ENCODE results near the gene SGTA.

Gene SGTA

GRCh38 chr19:2809387-2810140 lies 26.5 kb upstream of the SGTA start:
- DNase-seq (ENCODE audit: low read depth in 2 of 2): no peak

GRCh38 chr19:2808129-2808941 lies 25.3 kb upstream of the SGTA start:
- DNase-seq (ENCODE audit: low read depth in 2 of 2): no peak

- no peak for DNase-seq (ENCODE audit: low read depth in 2 of 2)
Observed at GRCh38 chr19:2807379-2808128, 24.5 kb upstream of the SGTA start.

- DNase-seq (ENCODE audit: low read depth in 2 of 2): no peak
Observed at GRCh38 chr19:2806736-2807378, 23.8 kb upstream of the SGTA start.

GRCh38 chr19:2805991-2806649 lies 23.0 kb upstream of the SGTA start:
- no peak for DNase-seq (ENCODE audit: low read depth in 2 of 2)

GRCh38 chr19:2805261-2805900 lies 22.3 kb upstream of the SGTA start:
- no peak for DNase-seq (ENCODE audit: low read depth in 2 of 2)

GRCh38 chr19:2804156-2805004 lies 21.3 kb upstream of the SGTA start:
- DNase-seq (ENCODE audit: low read depth in 2 of 2): no peak

- DNase-seq (ENCODE audit: low read depth in 2 of 2): no peak
Observed at GRCh38 chr19:2803486-2804155, 20.5 kb upstream of the SGTA start.

- DNase-seq (ENCODE audit: low read depth in 2 of 2): no peak
Observed at GRCh38 chr19:2802826-2803225, 19.8 kb upstream of the SGTA start.

GRCh38 chr19:2800506-2800905 lies 17.4 kb upstream of the SGTA start:
- no peak for DNase-seq (ENCODE audit: low read depth in 2 of 2)

- DNase-seq (ENCODE audit: low read depth in 2 of 2): no peak
Observed at GRCh38 chr19:2799273-2800020, 16.4 kb upstream of the SGTA start.

- no peak for DNase-seq (ENCODE audit: low read depth in 2 of 2)
Observed at GRCh38 chr19:2798733-2799132, 15.7 kb upstream of the SGTA start.

GRCh38 chr19:2798158-2798685 lies 15.1 kb upstream of the SGTA start:
- DNase-seq (ENCODE audit: low read depth in 2 of 2): no peak

GRCh38 chr19:2797280-2797679 lies 14.2 kb upstream of the SGTA start:
- DNase-seq (ENCODE audit: low read depth in 2 of 2): no peak

GRCh38 chr19:2796659-2797266 lies 13.7 kb upstream of the SGTA start:
- DNase-seq (ENCODE audit: low read depth in 2 of 2): no peak

- DNase-seq (ENCODE audit: low read depth in 2 of 2): no peak
Observed at GRCh38 chr19:2795827-2796658, 13.0 kb upstream of the SGTA start.

GRCh38 chr19:2793577-2793976 lies 10.5 kb upstream of the SGTA start:
- DNase-seq (ENCODE audit: low read depth in 2 of 2): no peak
